ENCODE data around the gene CILP2. TPM values are rescaled to one million over a fixed set of nuclear protein-coding genes. Genes with fewer than 3 reads are reported as not detected.

Gene CILP2
- polyA plus RNA-seq, 1 experiment: 0.20 TPM

GRCh38 chr19:19559931-19560330 lies 21.9 kb downstream of the CILP2 start:
- POLR2A ChIA-PET: no interaction called here

GRCh38 chr19:19561946-19562664 lies 24.0 kb downstream of the CILP2 start:
- H3K9me3 ChIP-seq (ENCODE audit: control insufficient read depth, insufficient read depth, low read length): no peaks in the 10 kb centered on the region
- no peak overlapping the region for H3K4me3 ChIP-seq (ENCODE audit: low read depth, low read length)
- ChIA-PET POLR2A (no interaction called here), CTCF (interaction anchor here (1.2 to 2.1 kb wide), 2 partner anchors 9 to 29 kb away, joined by 3 to 9 read pairs; no protein-coding TSS in a partner anchor)
- no peak for TF ChIP-seq CTCF (IDR thresholded peaks at IDR 0.05; ENCODE audit: low read depth, low read length)
- no peaks in the 10 kb centered on the region for H3K27me3 ChIP-seq (ENCODE audit: control insufficient read depth, insufficient read depth, low read length)
- no peak overlapping the region for H3K27ac ChIP-seq (ENCODE audit: low read depth, low read length)
- DNase-seq (ENCODE audit: low read depth, low spot score): no peak

More at GRCh38 chr19:19559931-19560330, 21.9 kb downstream of the CILP2 start:
- Histone ChIP-seq H3K9me3 (ENCODE audit: control insufficient read depth, insufficient read depth, low read length) (no peaks in the 10 kb centered on the region), H3K27me3 (ENCODE audit: control insufficient read depth, insufficient read depth, low read length) (no peaks in the 10 kb centered on the region), H3K4me3 (ENCODE audit: low read depth, low read length) (no peak overlapping the region), H3K27ac (ENCODE audit: low read depth, low read length) (no peak overlapping the region)
- no peak for DNase-seq (ENCODE audit: low read depth, low spot score)
- CTCF ChIA-PET: interaction anchor here (0.9 to 1.0 kb wide), 2 partner anchors 9 to 84 kb away, joined by 3 read pairs; no protein-coding TSS in a partner anchor
- TF ChIP-seq CTCF (IDR thresholded peaks at IDR 0.05; ENCODE audit: low read depth, low read length): no peak

- DNase-seq (ENCODE audit: low read depth, low spot score): no peak
- no peaks in the 10 kb centered on the region for H3K27me3 ChIP-seq (ENCODE audit: control insufficient read depth, insufficient read depth, low read length)
- CTCF ChIA-PET: interaction anchor here (2.1 kb wide), 1 partner anchor 10 kb away, joined by 9 read pairs; no protein-coding TSS in a partner anchor
Observed at GRCh38 chr19:19562665-19563347, 24.7 kb downstream of the CILP2 start.

GRCh38 chr19:19563348-19563848 lies 25.3 kb downstream of the CILP2 start:
- ChIA-PET CTCF (interaction anchor here (2.1 kb wide), 1 partner anchor 10 kb away, joined by 9 read pairs; no protein-coding TSS in a partner anchor), POLR2A (no interaction called here)
- no peak overlapping the region for H3K27ac ChIP-seq (ENCODE audit: low read depth, low read length)
- no peaks in the 10 kb centered on the region for H3K27me3 ChIP-seq (ENCODE audit: control insufficient read depth, insufficient read depth, low read length)
- peaks cover under 1% of the 10 kb centered on the region for H3K9me3 ChIP-seq (ENCODE audit: control insufficient read depth, insufficient read depth, low read length)
- H3K4me3 ChIP-seq (ENCODE audit: low read depth, low read length): no peak overlapping the region
- DNase-seq (ENCODE audit: low read depth, low spot score): no peak
- no peak for TF ChIP-seq CTCF (IDR thresholded peaks at IDR 0.05; ENCODE audit: low read depth, low read length)

More at GRCh38 chr19:19562665-19563347, 24.7 kb downstream of the CILP2 start:
- Histone ChIP-seq H3K27ac (ENCODE audit: low read depth, low read length) (no peak overlapping the region), H3K9me3 (ENCODE audit: control insufficient read depth, insufficient read depth, low read length) (no peaks in the 10 kb centered on the region; the same call in 1 of the 2 replicates), H3K4me3 (ENCODE audit: low read depth, low read length) (no peak overlapping the region)
- POLR2A ChIA-PET: no interaction called here
- no peak for TF ChIP-seq CTCF (IDR thresholded peaks at IDR 0.05; ENCODE audit: low read depth, low read length)
